C4-2B (cell line): ENCODE measurements around the gene DZANK1.
"Not testable (repeated sequence)": the region's sequence is repeated elsewhere in the genome, so short reads cannot be mapped to it uniquely, and the experiment has no call there.

ENCODE experiments used
- H3K27ac ChIP-seq: fragments of 450-650 bp; 2 replicates; pipeline ENCODE4 v1.5.1; 2017
- CTCF ChIP-seq: fragments of 450-650 bp; conservative IDR thresholded peaks from 2 replicates; pipeline ENCODE4 v1.5.1; 2017; ENCODE audit warnings: mild to moderate bottlenecking
- ZFX ChIP-seq: fragments of 450-650 bp; IDR thresholded peaks from 2 replicates; pipeline ENCODE4 v1.6.1; 2017

The DZANK1 gene

GRCh38 chr20:18377896-18378481 is 88.8 kb downstream of the DZANK1 start:
- no peak overlapping the region for H3K27ac ChIP-seq
- TF ChIP-seq CTCF (no peak), ZFX (no peak)

GRCh38 chr20:18375551-18375950 is 91.3 kb downstream of the DZANK1 start:
- H3K27ac ChIP-seq = not testable (repeated sequence)

GRCh38 chr20:18372296-18372695 is 94.5 kb downstream of the DZANK1 start:
- TF ChIP-seq ZFX = no peak
- TF ChIP-seq CTCF = no peak
- no peak overlapping the region for H3K27ac ChIP-seq

GRCh38 chr20:18364768-18365167 is 102.1 kb downstream of the DZANK1 start:
- no peak overlapping the region for H3K27ac ChIP-seq
- TF ChIP-seq ZFX (no peak), CTCF (no peak)

- no peak overlapping the region for H3K27ac ChIP-seq
- no peak for TF ChIP-seq ZFX
- no peak for TF ChIP-seq CTCF
Observed at GRCh38 chr20:18363708-18364107, 103.1 kb downstream of the DZANK1 start.

GRCh38 chr20:18362916-18363315 is 103.9 kb downstream of the DZANK1 start:
- H3K27ac ChIP-seq = no peak overlapping the region
- TF ChIP-seq ZFX = no peak
- no peak for TF ChIP-seq CTCF

GRCh38 chr20:18361678-18362077 is 105.2 kb downstream of the DZANK1 start:
- H3K27ac ChIP-seq = no peak overlapping the region
- no peak for TF ChIP-seq CTCF
- no peak for TF ChIP-seq ZFX

- TF ChIP-seq CTCF (no peak), ZFX (no peak)
- no peak overlapping the region for H3K27ac ChIP-seq
Observed at GRCh38 chr20:18360635-18361034, 106.2 kb downstream of the DZANK1 start.
